22Rv1 (cell line): Measurements from ENCODE around the gene CREM.

Experiments
- CTCF ChIP-seq: fragments of 450-650 bp; IDR thresholded peaks from 2 replicates; pipeline ENCODE4 v1.5.1; 2017; ENCODE audit warnings: mild to moderate bottlenecking
- ZFX ChIP-seq: fragments of 450-650 bp; IDR thresholded peaks from 2 replicates; pipeline ENCODE4 v1.6.1; 2017; ENCODE audit warnings: antibody characterized with exemption, borderline replicate concordance

GRCh38 chr10:35096312-35096711, 30.3 kb upstream of the CREM start:
- no peak for TF ChIP-seq ZFX
- TF ChIP-seq CTCF, result no peak
